Keratinocyte (primary cell): Measurements from ENCODE around the gene ALLC.

Source experiments
- CTCF ChIP-seq, 3 experiments: IDR thresholded peaks in 1 of 3; conservative IDR thresholded peaks in 1 of 3; optimal IDR thresholded peaks in 1 of 3; 2 replicates in 2 of 3; 3 replicates in 1 of 3; pipeline versions ENCODE3 to v1.5.1; 2011; ENCODE audit warnings: low read length in 3 of 3, mild to moderate bottlenecking in 3 of 3, moderate library complexity in 2 of 3, control low read depth in 1 of 3, inconsistent platforms in 1 of 3; ENCODE audit not compliant: insufficient read depth in 2 of 3; ENCODE audit errors: extremely low read depth in 1 of 3
- EZH2 ChIP-seq: IDR thresholded peaks from one replicate; pipeline ENCODE4 v1.6.1; 2012; ENCODE audit warnings: inconsistent platforms, mild to moderate bottlenecking, low read length, moderate library complexity

- TF ChIP-seq CTCF (optimal IDR thresholded peaks at IDR 0.05 in 1 of 3, IDR thresholded peaks at IDR 0.05 in 1 of 3, conservative IDR thresholded peaks at IDR 0.05 in 1 of 3; ENCODE audit: extremely low read depth in 1 of 3, insufficient read depth in 2 of 3, low read length in 3 of 3) (peak in 2 of 3 experiments; percentile 15 to 69), EZH2 (no peak)
These were observed 29.2 kb upstream of the ALLC start for GRCh38 chr2:3628800-3629199.
